Body of pancreas (tissue), 4 donors: ENCODE results near the gene ZNF567.

Experiments
- POLR2A ChIP-seq, 3 donors: fragments of 450-650 bp; IDR thresholded peaks; one replicate each; pipeline ENCODE4 v1.6.1; 2016; ENCODE audit warnings: antibody characterized with exemption in 3 of 3, mild to moderate bottlenecking in 2 of 3
- TF ChIP-seq, protein P1 (sequence below), 7 experiments: fragments of 450-650 bp in 4 of 7; fragments of 200-600 bp in 3 of 7; sonication (generic) in 3 of 7; IDR thresholded peaks; one replicate each; pipeline ENCODE4 v1.5.1; 2016 to 2019; ENCODE audit warnings: antibody characterized with exemption in 7 of 7

DNA sequence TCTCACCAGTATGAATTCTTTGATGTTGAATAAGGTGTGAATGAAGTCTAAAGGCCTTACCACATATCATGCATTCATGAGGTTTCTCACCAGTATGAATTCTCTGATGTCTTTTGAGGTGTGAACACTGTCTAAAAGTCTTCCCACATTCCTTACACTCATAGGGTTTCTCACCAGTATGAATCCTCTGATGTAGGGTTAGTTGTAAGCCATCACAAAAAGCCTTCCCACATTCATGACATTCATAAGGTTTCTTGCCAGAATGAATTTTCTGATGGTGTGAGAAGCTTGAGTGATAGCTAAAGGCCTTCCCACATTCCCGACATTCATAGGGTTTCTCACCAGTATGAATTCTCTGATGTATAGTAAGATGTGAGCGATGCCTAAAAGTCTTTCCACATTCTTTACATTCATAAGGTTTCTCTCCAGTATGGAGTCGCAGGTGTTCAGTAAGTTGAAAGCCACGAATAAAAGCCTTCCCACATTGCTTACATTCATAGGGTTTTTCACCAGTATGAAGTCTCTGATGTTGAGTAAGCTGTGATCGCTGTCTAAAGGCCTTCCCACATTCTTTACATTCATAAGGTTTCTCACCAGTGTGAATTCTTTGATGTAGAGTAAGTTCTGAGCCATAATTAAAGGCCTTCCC lies 48.4 kb upstream of the ZNF567 start:
- TF ChIP-seq, protein P1, sequence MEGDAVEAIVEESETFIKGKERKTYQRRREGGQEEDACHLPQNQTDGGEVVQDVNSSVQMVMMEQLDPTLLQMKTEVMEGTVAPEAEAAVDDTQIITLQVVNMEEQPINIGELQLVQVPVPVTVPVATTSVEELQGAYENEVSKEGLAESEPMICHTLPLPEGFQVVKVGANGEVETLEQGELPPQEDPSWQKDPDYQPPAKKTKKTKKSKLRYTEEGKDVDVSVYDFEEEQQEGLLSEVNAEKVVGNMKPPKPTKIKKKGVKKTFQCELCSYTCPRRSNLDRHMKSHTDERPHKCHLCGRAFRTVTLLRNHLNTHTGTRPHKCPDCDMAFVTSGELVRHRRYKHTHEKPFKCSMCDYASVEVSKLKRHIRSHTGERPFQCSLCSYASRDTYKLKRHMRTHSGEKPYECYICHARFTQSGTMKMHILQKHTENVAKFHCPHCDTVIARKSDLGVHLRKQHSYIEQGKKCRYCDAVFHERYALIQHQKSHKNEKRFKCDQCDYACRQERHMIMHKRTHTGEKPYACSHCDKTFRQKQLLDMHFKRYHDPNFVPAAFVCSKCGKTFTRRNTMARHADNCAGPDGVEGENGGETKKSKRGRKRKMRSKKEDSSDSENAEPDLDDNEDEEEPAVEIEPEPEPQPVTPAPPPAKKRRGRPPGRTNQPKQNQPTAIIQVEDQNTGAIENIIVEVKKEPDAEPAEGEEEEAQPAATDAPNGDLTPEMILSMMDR (IDR thresholded peaks at IDR 0.05): no peak
- TF ChIP-seq POLR2A (IDR thresholded peaks at IDR 0.05): no peak
